Neural cell (in vitro differentiated cells): ENCODE results near the gene SAMSN1.

Source experiments
- CTCF ChIP-seq: fragments of 450-650 bp; IDR thresholded peaks from 2 replicates; pipeline ENCODE4 v1.5.1; 2014; ENCODE audit warnings: antibody characterized with exemption, mild to moderate bottlenecking, moderate library complexity; ENCODE audit not compliant: poor library complexity, severe bottlenecking
- EP300 ChIP-seq: fragments of 450-650 bp; conservative IDR thresholded peaks from 2 replicates; pipeline ENCODE4 v1.6.1; 2014; ENCODE audit warnings: antibody characterized with exemption, mild to moderate bottlenecking, moderate library complexity; ENCODE audit not compliant: poor library complexity, severe bottlenecking
- EZH2 ChIP-seq: fragments of 200-600, 300-800 bp; shearing (Covaris generic), sonication (generic); IDR thresholded peaks from 2 replicates; pipeline ENCODE4 v1.6.1; 2014; ENCODE audit warnings: antibody characterized with exemption, low read length, borderline replicate concordance, mild to moderate bottlenecking; ENCODE audit not compliant: insufficient read depth, poor library complexity, severe bottlenecking
- POLR2AphosphoS5 ChIP-seq: IDR thresholded peaks from 2 replicates; pipeline ENCODE4 v1.6.1; 2012
- RAD21 ChIP-seq: fragments of 450-650 bp; conservative IDR thresholded peaks from 2 replicates; pipeline ENCODE4 v1.6.1; 2014; ENCODE audit warnings: antibody characterized with exemption, mild to moderate bottlenecking, moderate library complexity
- REST ChIP-seq: IDR thresholded peaks from 2 replicates; pipeline ENCODE4 v1.6.1; 2012; ENCODE audit warnings: borderline replicate concordance

GRCh38 chr21:14500873-14501272 is 45.2 kb downstream of the SAMSN1 start:
- TF ChIP-seq CTCF (no peak), EP300 (no peak), EZH2 (no peak), POLR2AphosphoS5 (no peak), REST (no peak), RAD21 (no peak)
